RCC 7860 (cell line): ENCODE measurements around the gene NETO2.
"Not testable (repeated sequence)": the region's sequence is repeated elsewhere in the genome, so short reads cannot be mapped to it uniquely, and the experiment has no call there.

Experiments
- DNase-seq: peaks from one replicate; pipeline ENCODE4 v3.0.0-alpha.2; 2015; ENCODE audit warnings: low spot score
- FAIRE-seq: peaks from 2 replicates; lab custom pipeline; 2012; peaks lifted over from hg19 to GRCh38; lab: Jason Lieb, UNC

NETO2 gene

GRCh38 chr16:47143677-47144558 lies at the start of gene NETO2:
Gene NETO2, minus strand, starts transcription at chr16:47143945. Its CDS starts 333 bp downstream, at chr16:47143612.
- FAIRE-seq (no peak), DNase-seq (peak; percentile 21)

- no peak for DNase-seq
- no peak for FAIRE-seq
Measured at GRCh38 chr16:47182318-47182717, 38.6 kb upstream of the NETO2 start.

- FAIRE-seq, DNase-seq: not testable (repeated sequence)
Measured at GRCh38 chr16:47181066-47181465, 37.3 kb upstream of the NETO2 start.

DNA sequence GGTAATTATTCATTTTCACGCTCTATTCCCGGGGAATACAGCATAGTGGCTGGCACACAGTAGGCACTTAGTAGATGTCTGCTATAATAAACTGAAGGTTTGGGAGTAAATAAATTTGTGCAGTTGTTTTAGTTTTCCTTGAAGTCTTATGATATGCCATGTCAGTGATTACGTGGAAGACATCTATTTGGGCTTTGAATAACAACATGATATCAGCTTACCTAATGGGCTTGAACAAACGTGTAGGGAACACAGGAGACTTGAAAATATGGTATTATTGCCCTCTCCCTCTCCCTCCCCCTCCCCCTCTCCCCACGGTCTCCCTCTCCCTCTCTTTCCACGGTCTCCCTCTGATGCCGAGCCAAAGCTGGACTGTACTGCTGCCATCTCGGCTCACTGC lies 36.3 kb upstream of the NETO2 start:
- no peak for FAIRE-seq
- DNase-seq, result no peak

- peak; percentile 80 for FAIRE-seq
- DNase-seq, result no peak
Measured at GRCh38 chr16:47175152-47175551, 31.4 kb upstream of the NETO2 start.

GRCh38 chr16:47162670-47163420 lies 19.1 kb upstream of the NETO2 start:
- FAIRE-seq, result no peak

DNA sequence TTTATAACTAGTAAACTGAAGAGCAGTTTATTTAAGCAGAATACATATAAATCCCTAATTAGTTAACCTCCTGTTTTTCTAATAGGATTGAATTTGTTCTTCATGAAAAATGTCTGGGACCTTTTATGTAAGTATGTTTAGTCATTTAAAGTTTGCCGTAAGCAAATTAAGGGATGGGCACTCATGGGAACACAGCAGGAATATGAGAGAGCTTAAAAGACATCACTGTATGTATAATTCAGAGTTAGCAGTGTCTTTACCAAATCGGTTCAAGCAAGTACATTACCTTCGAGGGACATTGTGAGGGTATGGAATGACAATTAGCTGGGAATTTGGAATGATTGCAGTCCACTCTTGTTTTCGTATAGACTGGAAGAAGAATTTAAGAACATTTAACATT lies 17.7 kb upstream of the NETO2 start:
- no peak for DNase-seq
- FAIRE-seq, result no peak

More at GRCh38 chr16:47162670-47163420, 19.1 kb upstream of the NETO2 start:
- no peak for DNase-seq

DNA sequence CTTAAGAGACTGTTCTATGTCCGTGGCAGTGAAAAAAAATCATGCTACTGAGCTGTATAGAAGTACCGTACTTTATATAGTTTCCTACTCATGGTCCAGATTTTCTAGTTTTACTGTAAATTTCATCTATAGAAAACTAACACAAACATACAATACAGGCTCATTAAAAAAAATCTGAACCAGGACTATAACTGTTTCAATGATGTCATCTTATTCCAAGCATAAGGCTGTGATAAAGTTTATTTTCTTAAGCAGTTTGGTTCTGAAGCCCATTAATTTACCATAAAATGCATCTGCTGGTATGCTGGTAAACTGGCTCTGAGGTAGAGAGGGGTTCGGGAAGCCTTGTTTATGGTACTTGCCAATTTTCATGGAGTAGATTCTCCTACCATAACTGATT lies 16.7 kb upstream of the NETO2 start:
- FAIRE-seq (no peak), DNase-seq (no peak)

GRCh38 chr16:47158992-47159391 lies 15.2 kb upstream of the NETO2 start:
- no peak for FAIRE-seq

GRCh38 chr16:47156680-47157215 lies 13.0 kb upstream of the NETO2 start:
- no peak for DNase-seq
- FAIRE-seq, result no peak

More at GRCh38 chr16:47158992-47159391, 15.2 kb upstream of the NETO2 start:
- DNase-seq, result no peak

- not testable (repeated sequence) for FAIRE-seq, DNase-seq
Measured at GRCh38 chr16:47152501-47152900, 8.8 kb upstream of the NETO2 start.

- DNase-seq (no peak), FAIRE-seq (no peak)
Measured at GRCh38 chr16:47150067-47150466, 6.3 kb upstream of the NETO2 start.

- DNase-seq (no peak), FAIRE-seq (no peak)
Measured at GRCh38 chr16:47144559-47144877, 773 bp upstream of the NETO2 start.

DNA sequence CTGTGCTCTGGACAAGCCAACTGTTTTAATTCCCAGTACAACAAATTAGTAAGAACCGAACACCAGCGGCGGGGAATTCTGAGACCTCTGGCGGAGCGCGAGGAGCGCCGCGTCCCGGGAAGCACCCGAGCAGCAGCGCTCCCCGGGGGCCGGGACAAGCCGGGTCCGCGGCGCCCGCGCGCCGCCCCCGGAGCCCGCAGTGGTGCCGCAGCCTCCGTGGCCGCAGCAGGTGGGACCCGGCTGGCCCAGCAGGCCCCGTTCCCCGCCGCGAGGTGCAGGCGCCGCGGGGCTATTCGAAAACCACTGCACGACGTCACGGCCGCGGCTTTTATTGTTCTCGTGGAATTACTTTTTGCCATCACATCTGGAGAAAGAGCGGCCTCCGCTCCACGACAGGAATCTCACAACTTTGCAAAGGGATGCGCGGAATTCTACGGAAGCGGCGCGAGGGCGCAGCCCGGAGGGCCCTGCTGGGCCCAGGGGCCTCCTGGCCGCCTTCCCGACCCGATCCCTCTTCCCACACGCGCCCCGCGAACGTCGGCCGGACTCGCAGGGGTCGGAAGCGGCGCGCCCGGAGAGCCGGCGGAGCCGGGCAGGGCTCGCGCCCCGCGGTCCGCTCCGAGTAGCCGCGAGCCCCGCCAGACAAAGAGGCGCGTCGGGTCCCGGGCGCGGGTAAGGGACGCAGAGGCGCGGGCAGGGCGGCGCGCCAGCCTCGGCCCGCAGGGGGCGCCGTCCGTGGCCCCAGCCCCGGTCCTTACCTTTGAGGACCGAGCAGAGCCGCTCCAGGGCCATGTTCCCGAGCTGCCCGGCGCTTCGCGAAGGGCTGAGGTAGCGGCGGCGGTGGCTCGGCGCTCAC lies 696 bp downstream of the NETO2 start:
- FAIRE-seq, result no peak
- peak; percentile 60 for DNase-seq

GRCh38 chr16:47142486-47142820 lies 1.3 kb downstream of the NETO2 start:
- DNase-seq (no peak), FAIRE-seq (no peak)

- FAIRE-seq, result peak; percentile 84
- peak; percentile 72 for DNase-seq
Measured at GRCh38 chr16:47141773-47142485, 1.8 kb downstream of the NETO2 start.

DNA sequence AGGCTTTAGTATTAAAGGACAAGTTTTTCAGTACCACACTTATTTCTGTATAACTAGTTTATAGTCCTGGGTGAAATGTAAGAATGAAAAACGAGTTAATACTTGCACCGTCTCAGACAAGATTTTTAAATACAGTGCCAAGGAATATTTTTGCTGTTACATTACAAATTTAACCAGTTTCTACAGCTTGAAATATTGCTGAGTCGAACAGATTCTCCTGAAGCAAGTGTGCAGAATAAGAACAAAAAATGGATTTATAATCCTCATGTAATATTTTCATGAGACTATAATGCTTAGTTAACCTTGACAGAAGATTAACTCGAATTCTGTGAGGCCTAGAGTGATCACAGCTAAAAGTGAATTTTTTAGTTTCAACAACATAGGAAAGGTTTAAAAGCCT lies 3.1 kb downstream of the NETO2 start:
- DNase-seq (no peak), FAIRE-seq (no peak)

DNA sequence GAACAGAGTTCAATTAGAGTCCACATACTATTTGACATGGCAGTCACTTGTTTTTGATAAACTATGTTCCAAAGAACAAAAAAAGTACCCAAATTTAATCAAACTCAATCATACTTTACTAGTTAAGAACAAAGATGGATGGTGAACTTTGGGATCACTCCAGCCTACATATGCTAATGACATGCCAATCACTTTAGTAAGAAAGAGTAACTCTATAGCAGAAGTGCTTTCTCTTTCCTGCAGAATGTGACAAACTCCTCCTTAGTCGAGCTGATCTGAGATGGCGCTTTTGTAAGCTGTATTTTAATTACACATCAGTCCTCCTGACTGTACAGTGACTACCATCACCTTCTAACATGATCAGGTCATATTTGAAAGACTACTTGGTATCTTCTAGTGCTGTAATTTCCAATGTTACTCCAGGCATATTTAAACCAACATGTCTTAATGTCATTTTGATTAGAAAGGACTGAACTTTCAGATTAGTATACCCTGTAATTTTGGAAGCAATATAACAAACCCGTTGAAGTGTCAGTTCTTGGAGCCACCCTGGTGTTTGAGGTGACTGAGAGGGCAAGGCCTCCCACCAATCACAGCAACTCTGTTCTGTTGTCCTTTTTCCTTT lies 4.1 kb downstream of the NETO2 start:
- FAIRE-seq, result no peak
- no peak for DNase-seq

DNA sequence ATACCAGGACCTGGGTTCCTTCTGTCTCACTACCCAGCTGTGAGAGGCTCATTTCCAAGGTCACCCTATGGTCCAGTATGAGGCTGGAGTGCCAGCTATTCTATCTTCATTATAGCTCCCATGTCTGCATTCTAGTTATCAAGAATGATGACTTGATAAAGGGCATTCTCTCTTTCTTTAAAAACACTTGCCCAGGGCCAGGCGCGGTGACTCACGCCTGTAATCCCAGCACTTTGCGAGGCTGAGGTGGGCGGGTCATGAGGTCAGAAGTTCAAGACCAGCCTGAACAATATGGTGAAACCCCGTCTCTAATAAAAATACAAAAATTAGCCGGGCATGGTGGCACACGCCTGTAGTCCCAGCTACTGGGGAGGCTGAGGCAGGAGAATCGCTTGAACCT lies 5.8 kb downstream of the NETO2 start:
- not testable (repeated sequence) for DNase-seq, FAIRE-seq
